Measurements from ENCODE around the gene SLC16A9.

Gene SLC16A9

GRCh38 chr10:59634102-59634501 lies 75.5 kb downstream of the SLC16A9 start:
- no peak overlapping the region for H3K27ac ChIP-seq
- TF ChIP-seq ZFX (IDR thresholded peaks at IDR 0.05), result no peak
- TF ChIP-seq, protein P1, sequence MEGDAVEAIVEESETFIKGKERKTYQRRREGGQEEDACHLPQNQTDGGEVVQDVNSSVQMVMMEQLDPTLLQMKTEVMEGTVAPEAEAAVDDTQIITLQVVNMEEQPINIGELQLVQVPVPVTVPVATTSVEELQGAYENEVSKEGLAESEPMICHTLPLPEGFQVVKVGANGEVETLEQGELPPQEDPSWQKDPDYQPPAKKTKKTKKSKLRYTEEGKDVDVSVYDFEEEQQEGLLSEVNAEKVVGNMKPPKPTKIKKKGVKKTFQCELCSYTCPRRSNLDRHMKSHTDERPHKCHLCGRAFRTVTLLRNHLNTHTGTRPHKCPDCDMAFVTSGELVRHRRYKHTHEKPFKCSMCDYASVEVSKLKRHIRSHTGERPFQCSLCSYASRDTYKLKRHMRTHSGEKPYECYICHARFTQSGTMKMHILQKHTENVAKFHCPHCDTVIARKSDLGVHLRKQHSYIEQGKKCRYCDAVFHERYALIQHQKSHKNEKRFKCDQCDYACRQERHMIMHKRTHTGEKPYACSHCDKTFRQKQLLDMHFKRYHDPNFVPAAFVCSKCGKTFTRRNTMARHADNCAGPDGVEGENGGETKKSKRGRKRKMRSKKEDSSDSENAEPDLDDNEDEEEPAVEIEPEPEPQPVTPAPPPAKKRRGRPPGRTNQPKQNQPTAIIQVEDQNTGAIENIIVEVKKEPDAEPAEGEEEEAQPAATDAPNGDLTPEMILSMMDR (conservative IDR thresholded peaks at IDR 0.05), result no peak

GRCh38 chr10:59633063-59633462 lies 76.6 kb downstream of the SLC16A9 start:
- TF ChIP-seq, protein P1 (conservative IDR thresholded peaks at IDR 0.05), result no peak
- TF ChIP-seq ZFX (IDR thresholded peaks at IDR 0.05), result no peak
- no peak overlapping the region for H3K27ac ChIP-seq

DNA sequence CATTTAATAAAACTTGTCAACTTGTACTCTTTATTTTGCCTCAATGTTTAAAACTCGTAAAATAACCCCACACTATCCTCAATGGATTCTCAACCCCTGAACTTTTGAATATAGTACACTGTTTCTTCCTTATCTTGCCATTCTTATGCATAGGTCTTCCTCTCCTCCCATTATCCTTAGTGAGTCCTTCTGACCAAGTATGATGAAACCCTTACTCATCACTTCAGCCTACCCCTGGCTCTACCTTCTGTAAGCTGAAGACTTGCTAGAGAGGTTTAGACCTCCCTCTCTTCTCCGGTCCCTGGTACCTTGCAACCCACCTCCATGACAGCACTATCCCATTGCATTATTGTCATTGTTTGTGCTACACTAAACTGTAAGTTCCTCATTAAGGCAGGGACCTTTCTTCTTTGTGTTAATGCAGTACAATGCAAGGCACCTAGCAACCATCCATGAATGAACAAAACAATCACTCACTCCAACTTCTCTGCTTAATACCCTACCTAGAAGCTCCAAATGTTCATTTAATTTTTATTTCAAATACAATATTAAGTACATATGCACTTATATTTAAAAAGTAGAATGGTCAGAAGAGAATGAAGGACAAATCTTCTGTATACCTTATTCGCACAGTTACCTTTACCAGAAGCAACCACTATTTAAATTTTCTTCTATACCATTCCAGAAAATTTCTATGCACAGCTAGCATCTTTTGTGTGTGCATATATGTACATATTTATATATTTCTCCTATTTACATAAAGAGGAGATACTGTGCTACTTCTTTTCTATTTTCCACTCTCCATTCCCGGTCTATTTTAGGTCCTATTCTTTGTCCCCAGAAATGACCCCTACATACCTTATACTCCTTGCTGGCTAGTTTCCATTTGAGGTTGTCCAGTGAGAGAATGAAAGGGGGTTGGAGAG lies 77.5 kb downstream of the SLC16A9 start:
- H3K27ac ChIP-seq, result no peak overlapping the region
- TF ChIP-seq ZFX (IDR thresholded peaks at IDR 0.05), result no peak
- TF ChIP-seq, protein P1 (conservative IDR thresholded peaks at IDR 0.05), result no peak

GRCh38 chr10:59631237-59631636 lies 78.4 kb downstream of the SLC16A9 start:
- TF ChIP-seq ZFX (IDR thresholded peaks at IDR 0.05), result no peak
- TF ChIP-seq, protein P1 (conservative IDR thresholded peaks at IDR 0.05), result no peak

GRCh38 chr10:59628965-59629364 lies 80.7 kb downstream of the SLC16A9 start:
- TF ChIP-seq ZFX (IDR thresholded peaks at IDR 0.05), result no peak
- TF ChIP-seq, protein P1 (conservative IDR thresholded peaks at IDR 0.05), result no peak

More at GRCh38 chr10:59631237-59631636, 78.4 kb downstream of the SLC16A9 start:
- H3K27ac ChIP-seq, result no peak overlapping the region

DNA sequence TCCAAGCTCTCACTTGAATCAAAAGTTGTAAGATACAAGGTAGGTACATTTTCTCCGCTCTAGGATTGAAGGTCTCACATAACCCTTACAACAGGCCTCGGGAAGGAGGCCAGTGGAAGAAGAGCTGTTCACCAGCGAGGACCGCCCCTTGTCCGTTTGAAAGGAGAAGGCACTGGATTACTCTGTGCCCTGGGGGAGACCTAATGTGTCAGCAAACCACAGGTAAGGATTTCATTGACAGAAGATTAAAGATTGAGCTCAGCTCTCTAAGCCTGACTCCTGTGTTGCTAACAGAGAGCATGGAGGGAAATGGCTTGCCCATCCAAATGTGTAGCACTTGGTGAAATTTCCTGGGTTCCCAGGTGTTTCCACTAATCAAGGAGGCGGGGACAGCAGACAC lies 81.2 kb downstream of the SLC16A9 start:
- no peak overlapping the region for H3K27ac ChIP-seq
- TF ChIP-seq ZFX (IDR thresholded peaks at IDR 0.05), result no peak
- TF ChIP-seq, protein P1 (conservative IDR thresholded peaks at IDR 0.05), result no peak

More at GRCh38 chr10:59628965-59629364, 80.7 kb downstream of the SLC16A9 start:
- no peak overlapping the region for H3K27ac ChIP-seq

DNA sequence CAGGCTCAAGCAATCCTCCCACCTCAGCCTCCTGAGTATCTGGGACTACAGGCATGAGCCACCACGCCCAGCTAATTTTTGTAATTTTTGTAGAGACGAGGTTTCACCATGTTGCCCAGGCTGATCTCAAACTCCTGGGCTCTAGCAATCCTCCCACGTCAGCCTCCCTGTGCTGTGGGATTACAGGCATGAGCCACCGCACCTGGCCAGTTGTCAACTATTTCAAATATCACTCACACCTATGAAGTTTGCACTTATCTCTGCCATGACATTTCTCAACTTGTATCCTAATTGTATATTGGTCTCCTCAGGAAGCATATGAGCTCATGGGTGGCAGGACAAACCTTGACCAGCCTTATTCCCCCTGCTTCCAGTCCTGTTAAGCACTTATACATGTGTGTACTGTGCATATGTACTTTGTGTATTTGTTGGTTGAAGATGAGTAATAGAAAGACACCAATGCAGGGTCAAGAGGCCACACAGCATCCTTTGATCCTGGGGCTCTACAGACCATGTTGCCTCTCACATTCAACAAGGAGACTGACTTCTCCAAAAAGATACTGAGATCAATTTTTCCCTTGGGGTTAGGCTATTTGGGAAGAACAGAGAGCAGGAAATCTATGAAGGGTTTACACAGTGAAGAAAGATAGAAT lies 82.2 kb downstream of the SLC16A9 start:
- no peak overlapping the region for H3K27ac ChIP-seq
- no peak for TF ChIP-seq ZFX (IDR thresholded peaks at IDR 0.05)
- TF ChIP-seq, protein P1 (conservative IDR thresholded peaks at IDR 0.05), result no peak

Measured in C4-2B (cell line).